GM18520 (cell line): ENCODE data around the gene RTP5.

ENCODE experiments used
- ATAC-seq: cut with Tn5 transposase; IDR thresholded peaks from one replicate; pipeline ENCODE4 v1.9.1; 2021; ENCODE audit not compliant: unreplicated experiment

Gene RTP5

DNA sequence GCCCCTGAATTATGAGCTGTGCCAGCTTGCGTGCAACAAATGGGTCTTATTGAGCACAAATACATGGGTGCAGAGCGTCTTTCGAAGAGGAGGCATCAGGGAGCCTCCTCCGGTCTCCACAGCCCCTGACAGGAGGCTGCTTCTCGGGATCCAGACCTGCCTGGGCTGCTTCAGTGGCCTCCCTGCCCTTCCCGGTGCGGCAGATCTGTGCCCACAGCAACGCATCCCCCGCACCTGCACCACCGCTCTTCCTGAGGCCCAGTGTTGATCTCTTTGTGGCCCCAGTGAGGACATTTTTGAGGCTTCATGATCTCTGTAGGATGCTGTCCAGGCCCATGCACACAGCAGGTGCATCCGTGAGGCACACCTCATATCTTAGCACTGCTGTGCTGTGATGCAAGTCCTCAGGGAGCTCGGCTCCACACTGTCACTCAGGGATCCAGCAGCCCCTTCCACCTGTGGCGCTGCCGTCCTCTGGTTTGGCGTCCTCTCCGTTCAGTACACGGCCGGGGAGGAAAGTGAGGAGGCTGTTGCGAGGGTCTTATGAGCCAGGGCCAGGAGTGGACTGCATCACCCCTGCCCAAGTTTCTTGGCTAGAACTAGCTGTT, 17.4 kb downstream of the RTP5 start:
- no peak for ATAC-seq

DNA sequence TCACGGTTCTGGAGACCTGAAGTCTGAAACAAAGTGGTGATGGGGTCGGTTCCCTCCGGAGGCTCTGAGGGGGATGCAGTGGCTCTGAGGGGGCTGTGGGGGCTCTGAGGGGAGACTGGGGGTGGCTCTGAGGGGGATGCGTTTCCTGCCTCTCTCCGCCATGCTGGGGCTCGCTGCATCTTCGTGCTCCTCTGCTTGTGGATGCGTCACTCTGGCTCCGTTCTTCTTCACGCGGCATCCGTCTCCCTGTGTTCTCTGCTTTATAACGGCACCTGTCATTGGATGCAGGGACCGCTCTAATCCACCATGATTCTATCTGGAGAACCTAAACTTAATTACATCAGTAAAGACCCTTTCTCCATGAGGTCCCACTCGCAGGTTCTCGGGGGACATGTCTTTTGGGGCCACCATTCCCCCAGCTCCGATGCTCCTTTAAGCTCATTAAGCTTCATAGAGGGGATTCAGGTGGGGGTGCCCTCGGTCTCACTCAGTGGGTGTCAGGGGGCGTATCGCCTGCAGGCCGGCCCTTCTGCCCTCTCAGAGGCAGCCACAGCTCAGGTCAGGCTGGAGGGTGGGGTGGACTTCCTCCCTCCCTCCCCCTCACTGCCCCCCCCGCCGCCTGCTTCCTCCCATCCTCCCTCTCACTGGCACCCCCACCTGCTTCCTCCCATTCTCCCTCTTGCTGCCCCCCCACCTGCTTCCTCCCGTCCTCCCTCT, 18.4 kb downstream of the RTP5 start:
- ATAC-seq: no peak

DNA sequence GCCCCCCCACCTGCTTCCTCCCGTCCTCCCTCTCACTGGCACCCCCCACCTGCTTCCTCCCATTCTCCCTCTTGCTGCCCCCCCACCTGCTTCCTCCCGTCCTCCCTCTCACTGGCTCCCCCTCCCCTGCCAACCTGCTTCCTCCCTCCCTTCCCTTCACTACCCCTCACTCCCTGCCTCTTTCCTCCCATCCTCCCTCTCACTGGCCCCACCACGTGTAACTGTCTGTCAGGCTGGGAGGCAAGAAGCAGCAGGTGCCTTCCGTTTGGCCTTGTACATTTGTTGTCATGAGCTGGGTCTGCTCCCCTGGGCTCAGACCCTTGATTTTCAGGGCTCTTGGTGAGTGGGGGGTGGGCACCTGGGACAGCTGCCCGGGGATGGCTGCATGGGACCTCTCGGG, 19.1 kb downstream of the RTP5 start:
- ATAC-seq: no peak

DNA sequence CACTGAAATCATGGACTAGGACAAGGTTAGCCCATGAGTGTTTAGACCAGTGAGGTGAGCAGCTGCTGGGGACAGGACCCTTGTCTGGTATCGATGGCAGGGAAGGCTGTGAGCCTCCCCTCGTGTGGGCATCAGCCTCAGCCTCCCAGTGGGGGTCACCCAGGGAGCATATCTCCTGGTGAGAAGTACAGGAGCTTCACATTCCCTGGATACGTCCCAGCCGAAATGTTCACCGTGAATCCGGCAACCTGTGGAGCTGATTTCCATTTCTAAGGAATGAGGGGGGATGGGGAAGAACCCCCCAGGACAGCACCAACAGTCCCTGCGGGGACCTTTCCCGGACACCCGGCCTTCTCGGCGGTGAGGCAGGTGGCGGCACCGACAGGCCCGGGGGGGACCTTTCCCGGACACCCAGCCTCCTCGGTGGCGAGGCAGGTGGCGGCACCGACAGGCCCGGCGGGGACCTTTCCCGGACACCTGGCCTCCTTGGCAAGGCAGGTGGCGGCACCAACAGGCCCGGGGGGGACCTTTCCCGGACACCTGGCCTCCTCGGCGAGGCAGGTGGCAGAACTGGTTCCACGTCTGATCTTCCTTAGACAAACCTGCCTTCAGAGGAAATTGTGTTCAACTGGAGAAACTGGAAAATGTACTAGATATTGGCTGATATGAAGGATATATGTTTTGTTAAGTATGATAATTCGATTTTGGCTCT, 21.2 kb downstream of the RTP5 start:
- no peak for ATAC-seq

DNA sequence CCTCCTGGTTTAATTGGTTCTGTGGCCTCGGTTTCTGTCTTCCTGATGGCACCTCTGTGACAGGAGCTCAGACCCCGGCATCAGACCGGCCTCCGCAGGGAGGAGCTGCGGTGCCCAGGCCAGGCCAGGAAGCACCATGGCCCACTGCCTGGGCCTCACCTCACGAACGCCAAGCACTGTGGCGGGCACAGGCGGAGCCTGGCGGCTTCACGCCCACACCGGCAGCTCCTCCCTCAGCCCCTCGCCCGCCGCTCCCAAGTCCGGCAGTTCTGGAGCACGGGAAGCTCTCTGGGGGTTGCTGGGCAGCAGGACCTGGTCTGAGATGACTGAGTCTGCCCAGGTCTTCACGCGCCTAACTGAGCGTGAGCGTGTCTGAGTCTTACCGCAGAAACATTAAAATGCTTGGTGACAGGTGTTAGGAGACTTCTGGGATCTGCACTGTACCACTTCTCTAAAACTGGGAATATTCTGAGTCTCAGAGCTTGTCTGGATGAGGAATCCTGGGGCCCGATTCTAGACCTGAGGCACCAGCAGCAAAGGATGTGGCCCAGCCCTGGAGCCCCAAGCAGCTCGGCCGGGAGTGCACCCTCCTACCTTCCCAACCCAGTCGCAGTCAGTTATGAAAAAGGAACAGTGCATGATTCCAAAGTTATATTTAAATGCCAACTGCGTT, 21.9 kb downstream of the RTP5 start:
- ATAC-seq: no peak

DNA sequence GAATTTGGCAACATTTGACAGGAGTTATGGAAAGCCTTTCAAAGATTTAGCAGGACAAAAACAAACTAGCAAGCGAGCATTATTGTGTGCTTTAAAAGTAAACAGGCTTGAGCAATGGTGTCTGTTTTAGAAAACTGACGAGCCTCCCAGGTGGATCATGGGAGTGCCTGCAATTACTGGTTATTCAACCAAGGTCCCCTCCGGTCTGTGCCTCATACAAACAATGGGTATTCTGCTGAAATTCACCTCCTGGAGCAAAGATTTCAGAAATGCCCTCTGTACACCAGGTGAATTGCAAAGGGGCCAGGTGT, 22.4 kb downstream of the RTP5 start:
- ATAC-seq: no peak

DNA sequence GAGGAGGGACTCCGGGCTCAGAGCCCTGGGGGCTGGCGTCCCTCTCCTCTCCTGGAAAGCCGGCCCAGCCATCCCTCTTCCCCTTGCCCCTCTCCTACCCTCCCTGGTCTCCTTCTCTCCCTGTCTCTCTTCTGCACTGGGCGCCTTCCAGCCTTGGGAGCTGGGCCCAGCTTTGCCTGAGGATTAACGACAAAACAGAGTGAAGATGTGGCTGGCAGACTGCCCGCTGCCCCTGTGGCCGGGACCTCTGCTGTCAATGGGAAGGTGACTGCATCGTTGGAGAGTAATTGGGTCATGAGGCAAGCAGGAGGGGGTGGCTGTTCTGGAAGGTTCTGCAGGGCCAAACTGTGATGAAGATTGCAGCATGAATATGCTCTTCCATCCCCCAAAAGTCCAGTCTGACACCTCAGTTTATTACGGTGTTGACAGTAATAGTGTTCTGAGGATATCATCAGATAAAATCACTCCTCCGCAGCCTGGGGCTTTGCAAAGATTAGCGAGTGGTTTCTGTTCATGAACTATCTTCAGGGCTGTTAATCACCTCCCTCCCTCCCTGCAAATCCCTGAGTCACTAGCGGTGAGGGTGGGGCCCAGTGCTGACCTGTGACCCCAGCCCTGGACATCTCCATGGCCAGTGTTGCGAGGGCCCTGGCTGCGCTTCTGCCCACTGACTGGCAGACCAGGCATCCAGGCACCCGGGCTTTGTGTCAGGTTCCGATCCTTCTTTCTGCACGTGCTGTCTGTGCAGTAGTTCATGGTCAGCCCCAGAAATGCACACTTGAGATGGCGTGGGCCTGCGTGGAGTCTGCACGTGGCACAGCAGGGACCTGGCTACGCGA, 23.0 kb downstream of the RTP5 start:
- ATAC-seq: no peak

DNA sequence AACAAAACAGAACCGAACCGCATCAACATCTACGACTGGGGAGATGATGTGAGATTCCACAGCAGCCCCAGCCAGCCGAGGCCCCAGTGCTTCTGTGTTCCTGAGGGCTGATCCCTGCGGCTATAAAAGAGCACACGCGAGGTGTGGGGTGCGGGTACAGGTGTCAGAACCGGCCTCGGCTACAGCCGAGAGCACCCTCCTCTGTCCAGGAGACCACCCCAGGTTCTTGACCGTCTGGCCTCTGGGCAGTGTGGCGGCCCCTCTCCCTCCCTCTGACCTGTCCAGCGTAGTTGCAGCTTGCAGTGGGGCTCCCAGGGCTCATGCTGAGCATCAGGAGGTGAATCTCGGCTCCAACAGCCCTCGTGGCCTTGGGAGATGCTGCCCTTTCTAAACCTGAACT, 23.7 kb downstream of the RTP5 start:
- ATAC-seq: no peak

DNA sequence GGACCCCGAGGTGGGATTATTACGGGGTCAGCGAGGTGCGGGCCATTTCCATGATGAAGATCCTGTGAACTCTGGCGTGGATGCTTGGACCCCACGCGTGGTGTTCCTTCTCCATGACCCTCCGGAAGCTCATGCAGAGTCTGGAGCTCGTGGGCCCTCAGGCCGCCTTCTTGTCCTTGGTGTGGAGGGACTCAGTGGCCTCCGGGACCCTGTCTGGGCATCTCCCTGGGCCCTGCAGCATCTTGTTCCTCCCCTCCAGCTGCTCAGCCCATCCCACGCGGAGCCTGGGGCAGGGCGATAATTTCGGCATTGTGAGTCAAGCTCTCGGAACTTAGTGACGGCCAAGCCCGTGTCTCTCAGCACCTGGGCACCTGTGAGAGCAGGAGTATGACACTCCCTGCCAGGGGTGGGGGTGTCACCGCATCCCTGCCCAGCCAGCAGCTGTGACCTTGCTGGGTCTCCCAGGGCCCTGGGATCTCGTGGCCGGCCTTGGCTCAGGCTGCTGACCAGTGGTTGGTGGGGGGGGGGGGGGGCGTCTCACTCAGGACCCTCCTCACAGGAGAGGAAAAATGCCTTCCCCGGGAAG, 24.6 kb downstream of the RTP5 start:
- ATAC-seq: no peak

DNA sequence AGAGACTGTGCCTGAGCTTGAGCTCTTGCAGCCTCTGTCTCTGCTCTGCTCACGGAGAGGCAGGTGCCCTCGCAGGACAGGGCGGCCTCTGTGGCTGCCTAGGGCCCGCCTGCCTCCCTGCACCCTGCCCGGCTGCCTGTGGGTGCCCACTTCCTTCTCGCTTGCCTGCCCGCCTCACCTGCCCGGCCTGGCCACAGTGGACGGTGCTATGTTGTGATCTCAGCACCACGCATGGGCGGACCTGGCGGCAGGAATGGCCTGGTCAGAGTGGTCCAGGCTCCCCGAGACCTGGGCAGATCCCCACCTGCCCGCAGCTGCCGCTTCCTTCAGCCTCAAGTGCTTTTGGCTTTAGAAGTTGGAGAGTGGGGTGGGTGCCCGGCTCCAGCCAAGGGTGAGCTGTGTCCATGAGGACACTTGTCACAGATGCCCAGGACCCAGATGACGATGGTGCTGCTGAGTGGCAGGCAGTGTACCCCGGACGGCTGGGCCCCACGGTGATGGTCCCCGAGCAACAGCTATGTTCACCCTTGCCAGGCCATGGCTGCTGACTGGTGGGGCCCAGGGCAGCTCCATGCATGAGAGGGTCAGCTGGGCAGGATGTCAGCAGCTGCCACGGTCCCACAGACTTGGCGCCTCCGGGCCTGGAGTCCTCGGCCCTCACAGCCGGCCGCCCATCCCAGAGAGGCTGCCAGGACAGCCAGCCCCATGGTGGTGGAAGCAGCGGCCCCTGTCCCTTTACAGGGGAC, 25.3 kb downstream of the RTP5 start:
- ATAC-seq: no peak

DNA sequence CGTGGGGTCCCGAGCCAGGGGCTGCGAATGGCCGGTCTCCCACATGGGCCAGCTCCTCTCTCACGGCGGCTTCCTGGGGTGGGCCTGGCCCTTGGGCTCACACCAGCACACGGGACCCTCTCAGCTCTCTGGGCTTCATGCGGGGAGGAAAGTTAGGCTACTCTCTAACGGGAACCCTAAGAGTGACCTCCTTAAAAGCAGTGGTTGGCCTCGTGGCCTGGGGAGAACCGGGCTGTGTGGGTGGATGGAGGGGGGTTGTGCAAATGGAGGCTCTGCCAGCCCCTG, 25.8 kb downstream of the RTP5 start:
- no peak for ATAC-seq

DNA sequence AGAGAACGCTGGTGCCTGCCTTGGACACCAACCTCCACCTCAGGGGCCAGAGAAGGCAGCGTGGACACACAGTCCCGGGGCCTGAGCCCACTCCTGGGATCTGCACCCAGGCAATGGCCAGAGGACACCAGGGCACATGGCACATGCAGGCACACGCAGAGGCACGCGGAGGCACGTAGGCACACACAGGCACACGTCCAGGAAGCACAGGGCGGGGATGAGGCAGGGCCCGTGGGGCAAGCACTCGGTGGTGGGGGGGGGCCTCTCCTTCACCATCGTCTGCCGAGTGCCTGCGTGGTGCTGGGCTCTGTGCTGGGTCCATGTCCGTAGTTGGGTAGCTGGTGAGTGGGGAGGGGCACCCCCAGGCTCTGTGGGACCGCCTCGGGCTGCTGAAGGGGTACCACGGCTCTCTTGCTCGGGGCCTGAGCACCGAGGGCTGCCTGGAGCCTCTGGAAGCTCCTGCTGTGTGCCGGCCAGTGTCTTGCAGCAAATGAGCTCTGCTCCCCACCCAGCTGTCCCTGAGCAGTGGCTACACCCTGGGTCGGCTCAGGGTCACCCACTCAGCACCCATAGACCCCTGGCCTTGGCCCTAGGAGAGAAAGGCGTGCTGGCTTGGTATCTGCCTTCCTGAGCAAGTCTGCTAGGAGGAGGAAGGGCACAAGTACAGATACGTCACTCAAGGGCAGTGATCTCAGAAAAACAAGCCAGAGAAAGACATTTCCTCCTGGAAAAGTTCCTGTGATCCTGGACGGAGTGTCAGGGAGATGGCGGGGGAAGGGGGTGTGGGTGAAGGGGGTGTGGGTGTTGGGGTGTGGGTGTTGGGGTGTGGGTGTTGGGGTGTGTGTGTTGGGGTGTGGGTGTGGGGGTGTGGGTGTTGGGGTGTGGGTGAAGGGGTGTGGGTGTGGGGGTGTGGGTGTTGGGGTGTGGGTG, 26.4 kb downstream of the RTP5 start:
- no peak for ATAC-seq

DNA sequence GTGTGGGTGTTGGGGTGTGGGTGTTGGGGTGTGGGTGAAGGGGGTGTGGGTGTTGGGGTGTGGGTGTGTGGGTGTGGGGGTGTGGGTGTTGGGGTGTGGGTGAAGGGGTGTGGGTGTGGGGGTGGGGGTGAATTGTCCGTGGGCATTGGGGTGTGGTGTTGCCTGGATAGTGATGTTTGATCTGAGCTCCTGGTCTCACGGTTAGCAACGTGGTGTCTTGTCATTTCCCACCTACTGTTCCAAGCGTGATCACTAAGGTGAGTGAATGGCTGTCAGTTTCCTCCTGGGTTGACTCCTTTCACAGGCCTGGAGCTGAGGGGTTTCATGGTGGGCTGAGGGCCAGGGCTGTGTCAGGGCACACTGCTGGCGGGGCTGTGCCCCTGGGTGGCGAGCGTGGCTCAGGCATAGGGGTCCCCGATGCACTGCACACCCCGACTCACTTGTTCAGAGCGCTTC, 27.2 kb downstream of the RTP5 start:
- ATAC-seq: no peak

DNA sequence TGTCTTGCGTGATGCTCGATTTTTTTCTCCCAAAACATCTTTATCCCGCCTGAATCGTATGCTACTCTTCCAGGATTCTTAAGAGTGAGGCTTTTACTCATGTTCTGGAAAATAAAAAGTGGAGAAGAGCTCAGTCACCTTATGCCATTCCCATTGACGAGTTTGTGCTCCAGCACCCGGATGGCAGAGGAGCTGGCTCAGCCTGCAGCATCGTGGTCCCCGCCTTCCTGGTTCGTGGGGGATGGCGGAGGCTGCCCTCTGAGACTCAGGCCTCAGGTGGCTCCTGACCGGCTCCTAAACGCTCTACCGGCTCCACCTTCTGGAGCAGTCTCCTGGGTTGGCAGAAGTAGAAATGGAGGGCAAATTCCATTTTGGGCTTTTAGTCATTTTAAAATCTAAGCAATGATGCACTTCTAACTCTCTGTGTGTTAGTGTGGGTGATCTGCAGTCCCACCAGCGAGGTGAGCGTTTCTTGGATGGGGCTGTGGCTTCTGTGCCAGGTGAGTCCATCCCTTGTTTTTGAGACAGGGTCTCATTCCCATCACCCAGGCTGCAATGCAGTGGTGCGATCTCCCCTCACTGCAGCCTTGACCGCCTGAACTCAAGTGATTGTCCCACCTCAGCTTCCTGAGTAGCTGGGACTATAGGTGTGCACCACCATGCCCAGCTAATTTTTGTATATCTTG, 27.8 kb downstream of the RTP5 start:
- no peak for ATAC-seq

DNA sequence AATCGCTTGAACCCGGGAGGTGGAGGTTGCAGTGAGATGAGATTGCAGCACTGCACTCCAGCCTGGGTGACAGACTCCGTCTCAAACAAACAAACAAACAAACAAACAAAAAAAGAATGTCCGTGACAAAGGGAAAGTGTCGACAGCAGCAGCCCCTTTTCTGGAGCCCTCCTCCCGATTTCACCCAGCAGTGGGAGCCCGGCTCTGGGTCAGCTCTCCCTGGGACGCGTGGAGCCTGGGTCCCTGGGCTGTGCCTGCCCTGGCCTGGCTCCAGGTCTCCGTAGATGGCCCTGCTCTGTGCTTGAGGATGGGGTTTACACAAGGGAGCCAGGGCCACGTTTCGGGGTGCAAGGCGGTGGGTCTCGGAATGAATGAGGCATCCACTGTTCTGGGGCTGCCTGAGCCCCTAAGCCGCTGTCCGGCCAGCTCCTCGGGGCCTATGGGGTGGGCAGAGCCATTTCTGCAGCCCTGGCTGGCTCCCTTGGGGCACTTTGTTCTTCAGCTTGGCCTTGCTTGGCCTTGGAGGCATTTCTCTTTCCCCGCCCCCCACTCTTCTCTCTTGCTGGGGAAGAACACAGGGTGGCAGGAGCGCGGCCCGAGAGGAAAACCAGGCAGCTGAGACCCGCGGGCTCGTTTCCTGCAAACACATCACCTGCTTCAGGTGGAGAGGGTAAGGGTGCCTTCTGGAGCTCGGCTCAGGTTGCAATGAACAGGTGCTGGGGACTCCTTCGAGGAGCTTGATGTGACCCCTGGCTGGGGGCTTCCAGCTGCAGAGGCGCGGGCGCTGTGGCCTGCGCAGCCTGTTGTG, 29.1 kb downstream of the RTP5 start:
- no peak for ATAC-seq

DNA sequence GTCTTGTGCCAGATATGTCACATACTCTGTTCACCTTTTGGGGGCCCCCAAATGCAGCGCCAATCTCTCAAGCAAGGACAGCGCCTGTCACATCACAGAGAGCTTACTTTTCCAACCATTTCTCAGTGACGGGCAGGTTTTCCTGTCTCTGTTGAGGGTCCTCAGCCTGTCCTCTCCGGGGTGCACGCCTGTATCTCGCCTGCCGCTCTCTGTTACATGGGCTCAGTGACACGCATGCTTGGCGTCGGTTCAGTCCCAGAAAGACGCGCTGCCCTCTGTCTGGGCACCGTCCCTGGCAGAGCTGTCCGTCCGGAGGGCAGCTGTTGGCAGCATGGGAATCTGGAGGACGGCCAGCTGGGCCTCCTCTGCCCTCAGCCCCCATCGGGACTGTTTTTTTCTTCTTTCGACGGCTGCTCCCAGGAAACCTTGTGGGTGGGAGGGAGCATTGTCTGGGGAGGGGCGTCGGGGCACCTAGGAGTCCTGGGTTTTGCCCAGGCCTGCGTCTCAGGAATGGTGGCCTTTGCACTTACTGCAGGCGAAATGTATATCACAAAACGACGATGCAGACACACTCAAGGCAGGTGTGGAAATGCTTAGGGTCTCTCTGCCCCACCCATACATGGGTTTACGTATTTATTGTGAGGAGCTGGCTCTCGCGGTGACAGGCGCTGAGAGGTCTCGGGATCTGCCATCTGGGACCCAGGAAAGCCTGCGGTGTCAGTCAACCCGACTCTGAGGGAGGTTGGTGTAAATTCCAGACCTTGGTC, 30.9 kb downstream of the RTP5 start:
- ATAC-seq: no peak

DNA sequence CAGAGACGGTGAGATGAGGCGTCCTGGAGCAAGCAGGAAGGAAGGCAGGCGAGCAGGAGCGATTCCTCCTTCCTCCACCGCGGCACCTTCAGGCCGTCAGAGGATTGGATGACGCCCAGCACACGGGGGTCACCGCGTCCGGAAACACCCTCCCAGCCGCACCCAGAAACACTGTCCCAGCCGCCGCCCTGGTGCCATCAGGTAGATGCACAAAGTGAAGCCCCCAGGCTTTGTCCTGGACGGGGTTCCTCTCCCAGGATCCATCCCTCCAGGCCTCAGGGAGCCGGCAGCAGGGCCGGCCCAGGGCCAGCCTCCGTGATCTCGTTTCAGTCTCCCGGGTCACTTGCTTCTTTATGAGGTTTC, 31.5 kb downstream of the RTP5 start:
- ATAC-seq: no peak
